ENCODE measurements around the gene KIF1C. TPM values are rescaled to one million over a fixed set of nuclear protein-coding genes. Genes with fewer than 3 reads are reported as not detected.
A peak's percentile ranks its signal among the peaks of the same experiment; 100 is the strongest.

Gene KIF1C
- total RNA-seq, 1 donor from 2014 or later, result 22.1 TPM

DNA sequence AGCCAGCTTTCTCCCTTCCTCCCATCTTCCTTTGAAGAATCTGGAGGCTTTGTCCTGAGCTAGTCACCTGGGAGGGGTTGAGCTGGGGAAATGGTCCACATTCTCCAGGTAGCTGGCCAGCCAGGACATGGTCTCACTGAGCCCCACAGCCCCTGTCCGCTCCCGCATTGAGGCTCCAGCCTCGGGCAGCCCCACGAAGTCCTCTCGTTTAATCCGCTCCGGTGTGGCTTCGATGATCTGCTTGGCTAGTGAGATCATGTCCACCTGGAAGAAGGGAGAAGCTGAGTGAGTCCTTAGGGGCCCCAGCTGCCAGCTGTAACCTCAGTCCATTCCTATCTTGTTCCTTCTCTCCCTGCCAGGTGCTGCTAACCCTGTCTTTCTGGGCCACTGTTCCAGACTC lies 27.5 kb upstream of the KIF1C start:
- H2AFZ ChIP-seq (replicated peaks), result no peak overlapping the region
- no peak overlapping the region for H3K27ac Mint-ChIP-seq
- no peaks in the 10 kb centered on the region for H3K9me3 ChIP-seq (ENCODE audit: low read depth)
- no peak overlapping the region for H3K4me2 ChIP-seq
- no peaks in the 10 kb centered on the region for H3K36me3 ChIP-seq
- peaks cover 32% of the 10 kb centered on the region for H3K4me1 Mint-ChIP-seq
- H3F3A ChIP-seq (ENCODE audit: low read depth), result peaks cover 32% of the 10 kb centered on the region
- peaks cover 21% of the 10 kb centered on the region for H3K36me3 Mint-ChIP-seq
- H3K4me3 ChIP-seq, result no peak overlapping the region
- H3K27me3 ChIP-seq, result peaks cover 18% of the 10 kb centered on the region
- H3K27me3 Mint-ChIP-seq (ENCODE audit: insufficient read depth, low read depth), result peaks cover 8% of the 10 kb centered on the region
- peak overlapping the region; percentile 34 for H3K4me3 Mint-ChIP-seq
- H3K79me2 ChIP-seq (ENCODE audit: low read depth), result peaks cover 29% of the 10 kb centered on the region
- TF ChIP-seq, protein P1, sequence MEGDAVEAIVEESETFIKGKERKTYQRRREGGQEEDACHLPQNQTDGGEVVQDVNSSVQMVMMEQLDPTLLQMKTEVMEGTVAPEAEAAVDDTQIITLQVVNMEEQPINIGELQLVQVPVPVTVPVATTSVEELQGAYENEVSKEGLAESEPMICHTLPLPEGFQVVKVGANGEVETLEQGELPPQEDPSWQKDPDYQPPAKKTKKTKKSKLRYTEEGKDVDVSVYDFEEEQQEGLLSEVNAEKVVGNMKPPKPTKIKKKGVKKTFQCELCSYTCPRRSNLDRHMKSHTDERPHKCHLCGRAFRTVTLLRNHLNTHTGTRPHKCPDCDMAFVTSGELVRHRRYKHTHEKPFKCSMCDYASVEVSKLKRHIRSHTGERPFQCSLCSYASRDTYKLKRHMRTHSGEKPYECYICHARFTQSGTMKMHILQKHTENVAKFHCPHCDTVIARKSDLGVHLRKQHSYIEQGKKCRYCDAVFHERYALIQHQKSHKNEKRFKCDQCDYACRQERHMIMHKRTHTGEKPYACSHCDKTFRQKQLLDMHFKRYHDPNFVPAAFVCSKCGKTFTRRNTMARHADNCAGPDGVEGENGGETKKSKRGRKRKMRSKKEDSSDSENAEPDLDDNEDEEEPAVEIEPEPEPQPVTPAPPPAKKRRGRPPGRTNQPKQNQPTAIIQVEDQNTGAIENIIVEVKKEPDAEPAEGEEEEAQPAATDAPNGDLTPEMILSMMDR (IDR thresholded peaks at IDR 0.05), result no peak
- TF ChIP-seq EZH2phosphoT487 (IDR thresholded peaks at IDR 0.05) (no peak), EZH2 (IDR thresholded peaks at IDR 0.05) (no peak)
- peaks cover 5% of the 10 kb centered on the region for H3K9me3 Mint-ChIP-seq
- peaks cover 14% of the 10 kb centered on the region for H3K4me1 ChIP-seq
- peaks cover 40% of the 10 kb centered on the region for H4K20me1 ChIP-seq (ENCODE audit: low read depth)
- H3K9ac ChIP-seq, result no peak overlapping the region
- H3K27ac ChIP-seq, result no peak overlapping the region
- no peak for DNase-seq (ENCODE audit: low spot score)

DNA sequence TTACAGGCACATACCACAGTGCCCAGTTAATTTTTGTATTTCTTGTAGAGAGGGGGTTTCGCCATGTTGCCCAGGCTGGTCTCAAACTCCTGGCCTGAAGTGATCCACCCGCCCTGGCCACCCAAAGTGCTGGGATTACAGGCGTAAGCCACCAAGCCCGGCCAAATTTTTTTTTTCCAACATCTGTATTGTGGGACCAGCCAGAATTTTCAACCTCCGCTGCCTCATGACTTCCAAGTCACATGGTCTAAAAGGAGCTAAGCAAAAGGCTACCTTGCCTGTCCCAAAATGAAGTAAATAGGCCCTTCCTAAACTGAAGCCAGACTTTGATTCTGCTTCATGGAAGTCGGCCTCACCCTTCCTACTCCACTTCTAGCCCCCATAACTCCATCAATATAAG lies 25.9 kb upstream of the KIF1C start:
- Mint-ChIP-seq H3K27ac (no peak overlapping the region), H3K4me1 (peaks cover 22% of the 10 kb centered on the region), H3K36me3 (peaks cover 11% of the 10 kb centered on the region), H3K4me3 (no peak overlapping the region), H3K27me3 (ENCODE audit: insufficient read depth, low read depth) (peaks cover 4% of the 10 kb centered on the region), H3K9me3 (no peaks in the 10 kb centered on the region)
- Histone ChIP-seq H2AFZ (replicated peaks) (no peak overlapping the region), H3K27ac (no peak overlapping the region), H3K9ac (no peak overlapping the region), H3K36me3 (no peaks in the 10 kb centered on the region), H3K4me3 (no peak overlapping the region), H3K9me3 (ENCODE audit: low read depth) (no peaks in the 10 kb centered on the region), H3K79me2 (ENCODE audit: low read depth) (peaks cover 18% of the 10 kb centered on the region), H3F3A (ENCODE audit: low read depth) (peaks cover 25% of the 10 kb centered on the region), H4K20me1 (ENCODE audit: low read depth) (peaks cover 40% of the 10 kb centered on the region), H3K27me3 (peaks cover 34% of the 10 kb centered on the region), H3K4me1 (peaks cover 8% of the 10 kb centered on the region), H3K4me2 (no peak overlapping the region)
- DNase-seq (ENCODE audit: low spot score), result no peak
- TF ChIP-seq EZH2phosphoT487 (IDR thresholded peaks at IDR 0.05), result no peak
- TF ChIP-seq EZH2 (IDR thresholded peaks at IDR 0.05), result no peak
- TF ChIP-seq, protein P1 (IDR thresholded peaks at IDR 0.05), result no peak

DNA sequence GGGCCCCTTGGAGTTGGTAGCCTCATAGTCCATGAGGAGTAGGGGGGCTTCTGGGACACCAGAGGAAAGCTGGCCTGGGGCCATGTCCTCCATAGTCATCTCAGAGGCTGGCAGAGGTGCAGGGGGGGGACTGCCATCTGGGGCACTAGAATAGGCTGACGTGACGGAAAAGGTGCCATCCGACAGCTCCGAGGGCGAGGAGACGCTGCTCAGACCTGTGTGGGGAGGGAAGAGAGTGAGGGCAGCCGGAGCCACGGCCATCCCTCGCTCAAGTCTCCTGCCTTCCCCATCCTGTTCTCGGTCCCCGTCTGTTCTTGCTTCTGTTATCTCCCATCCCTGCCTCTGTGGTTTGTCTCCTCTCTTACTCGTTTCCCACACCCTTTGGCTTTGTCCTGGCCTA lies 25.4 kb upstream of the KIF1C start:
- H3K36me3 ChIP-seq, result no peaks in the 10 kb centered on the region
- H3K9ac ChIP-seq, result no peak overlapping the region
- peaks cover 23% of the 10 kb centered on the region for H3F3A ChIP-seq (ENCODE audit: low read depth)
- Mint-ChIP-seq H3K27ac (peak overlapping the region; percentile 93), H3K4me1 (peaks cover 22% of the 10 kb centered on the region), H3K27me3 (ENCODE audit: insufficient read depth, low read depth) (peaks cover 4% of the 10 kb centered on the region), H3K36me3 (peaks cover 11% of the 10 kb centered on the region), H3K4me3 (no peak overlapping the region), H3K9me3 (no peaks in the 10 kb centered on the region)
- no peak overlapping the region for H3K4me3 ChIP-seq
- H3K79me2 ChIP-seq (ENCODE audit: low read depth), result peaks cover 18% of the 10 kb centered on the region
- no peaks in the 10 kb centered on the region for H3K9me3 ChIP-seq (ENCODE audit: low read depth)
- no peak for DNase-seq (ENCODE audit: low spot score)
- no peak overlapping the region for H3K4me2 ChIP-seq
- H3K4me1 ChIP-seq, result peaks cover 8% of the 10 kb centered on the region
- no peak overlapping the region for H2AFZ ChIP-seq (replicated peaks)
- no peak overlapping the region for H3K27ac ChIP-seq
- peaks cover 38% of the 10 kb centered on the region for H3K27me3 ChIP-seq
- H4K20me1 ChIP-seq (ENCODE audit: low read depth), result peaks cover 40% of the 10 kb centered on the region
- TF ChIP-seq EZH2phosphoT487 (IDR thresholded peaks at IDR 0.05) (no peak), EZH2 (IDR thresholded peaks at IDR 0.05) (no peak)
- TF ChIP-seq, protein P1 (IDR thresholded peaks at IDR 0.05), result no peak

Data from neural progenitor cell (in vitro differentiated cells).